ENCODE data around the gene OR4C11.

OR4C11 gene

GRCh38 chr11:55607545-55607944 lies at the start of gene OR4C11:
Gene OR4C11, minus strand, starts transcription at chr11:55607645. Its CDS starts 3,272 bp downstream, at chr11:55604373.
- DNase-seq = no peak

DNA sequence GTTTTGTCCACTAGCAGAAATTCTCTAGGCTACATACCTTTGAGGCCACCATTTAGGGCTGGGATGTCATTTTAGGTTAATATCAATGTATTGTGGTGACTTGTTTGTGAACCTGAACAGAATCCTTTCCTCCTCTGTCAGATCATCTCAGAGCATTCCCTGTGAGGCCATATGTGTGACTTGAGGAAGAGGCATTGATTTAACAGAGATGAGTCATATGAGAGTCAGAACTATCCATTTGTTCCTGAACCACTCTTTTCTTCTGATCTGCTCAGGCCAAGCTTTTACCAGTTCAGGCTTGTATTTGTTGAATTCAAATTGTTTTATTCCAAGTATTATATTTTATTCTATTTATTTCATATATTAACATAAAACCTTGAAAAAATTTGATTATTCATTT lies 47.7 kb upstream of the OR4C11 start:
- no peak for DNase-seq

GRCh38 chr11:55652560-55652959 lies 45.1 kb upstream of the OR4C11 start:
- DNase-seq = no peak

DNA sequence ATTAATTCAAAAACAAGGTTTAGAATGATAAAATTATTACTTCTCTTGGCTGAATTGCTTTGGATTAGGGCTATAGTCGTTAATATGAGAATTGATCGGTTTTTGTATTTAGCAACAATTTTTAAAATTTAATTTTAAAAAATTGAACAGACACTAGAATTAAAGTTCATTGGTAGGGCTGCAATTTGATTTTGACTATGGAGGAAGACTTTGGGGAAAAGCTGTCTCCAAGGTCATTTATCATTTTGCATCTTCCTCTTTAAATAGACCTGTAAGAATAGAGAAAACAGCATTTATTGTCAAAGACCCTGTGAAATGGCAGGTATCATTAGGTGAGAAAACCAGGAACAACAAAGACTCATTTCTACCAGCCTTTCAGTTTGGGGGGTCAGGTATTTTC lies 40.6 kb upstream of the OR4C11 start, which contains the start of gene OR4S2:
Gene OR4S2 (plus strand): TSS at position 301 of the 400 bp plus-strand sequence. CDS start 2,577 bp downstream, outside the sequence.
- DNase-seq = no peak

DNA sequence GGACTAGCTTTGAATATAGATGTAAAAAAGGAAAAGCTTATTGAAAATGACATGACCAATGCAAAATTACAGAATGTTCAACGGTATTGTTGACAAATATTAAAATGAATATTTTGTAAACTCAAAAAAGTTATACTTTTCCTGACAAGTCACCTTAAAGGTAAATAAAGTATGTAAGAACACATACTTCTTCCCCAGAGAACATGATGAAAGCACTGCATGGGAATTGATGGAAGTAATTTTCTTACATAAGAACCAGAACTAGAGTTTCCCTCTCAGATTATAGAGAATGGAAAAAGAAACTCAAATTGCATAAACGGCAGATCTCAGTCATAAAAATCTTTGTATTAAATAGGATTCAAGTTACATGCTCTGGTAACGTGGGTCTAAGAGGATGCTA lies 27.4 kb upstream of the OR4C11 start, which contains the start of gene OR4P4:
Gene OR4P4 (plus strand): TSS at position 301 of the 400 bp plus-strand sequence.
- no peak for DNase-seq

DNA sequence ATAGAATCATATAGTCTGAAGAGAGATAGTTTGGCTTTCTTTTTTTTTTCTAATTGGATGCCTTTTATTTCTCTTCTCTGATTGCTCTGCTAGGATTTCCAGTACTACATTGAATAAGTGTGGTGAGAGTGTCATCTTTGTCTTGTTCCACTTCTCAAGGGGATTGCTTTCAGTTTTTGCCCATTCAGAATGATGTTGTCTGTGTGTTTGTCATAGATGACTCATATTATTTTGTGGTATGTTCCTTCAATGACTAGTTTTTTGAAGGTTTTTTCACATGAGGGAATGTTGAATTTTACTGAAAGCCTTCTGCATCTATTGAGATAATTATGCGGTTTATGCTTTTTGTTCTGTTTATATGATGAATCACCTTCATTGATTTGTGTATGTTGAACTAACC lies 17.1 kb upstream of the OR4C11 start:
- no peak for DNase-seq

DNA sequence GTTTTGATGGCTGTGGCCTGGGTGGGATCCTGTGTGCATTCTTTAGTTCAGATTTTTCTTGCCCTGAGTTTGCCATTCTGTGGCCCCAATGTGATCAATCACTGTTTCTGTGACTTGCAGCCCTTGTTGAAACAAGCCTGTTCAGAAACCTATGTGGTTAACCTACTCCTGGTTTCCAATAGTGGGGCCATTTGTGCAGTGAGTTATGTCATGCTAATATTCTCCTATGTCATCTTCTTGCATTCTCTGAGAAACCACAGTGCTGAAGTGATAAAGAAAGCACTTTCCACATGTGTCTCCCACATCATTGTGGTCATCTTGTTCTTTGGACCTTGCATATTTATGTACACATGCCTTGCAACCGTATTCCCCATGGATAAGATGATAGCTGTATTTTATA lies 34.9 kb downstream of the OR4C11 start:
- no peak for DNase-seq

DNA sequence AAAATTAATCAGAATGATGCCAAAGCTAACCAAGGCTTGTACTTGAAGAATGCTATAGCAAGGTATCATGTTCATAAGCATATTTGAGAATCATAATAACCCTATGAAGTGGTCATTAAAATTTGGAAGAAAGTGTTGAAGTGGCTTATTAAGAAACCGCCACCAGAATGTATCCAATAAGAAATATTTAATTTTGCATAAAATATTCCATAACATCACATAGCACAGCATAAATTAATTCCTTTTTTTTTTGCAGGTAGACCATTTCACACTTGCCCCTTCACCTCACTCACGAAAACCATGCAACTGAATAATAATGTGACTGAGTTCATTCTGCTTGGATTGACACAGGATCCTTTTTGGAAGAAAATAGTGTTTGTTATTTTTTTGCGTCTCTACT lies 35.6 kb downstream of the OR4C11 start, which contains the start of gene OR4C16:
Gene OR4C16 (plus strand): TSS at position 301 of the 400 bp plus-strand sequence. CDS start 0 bp downstream, at position 301.
- no peak for DNase-seq

DNA sequence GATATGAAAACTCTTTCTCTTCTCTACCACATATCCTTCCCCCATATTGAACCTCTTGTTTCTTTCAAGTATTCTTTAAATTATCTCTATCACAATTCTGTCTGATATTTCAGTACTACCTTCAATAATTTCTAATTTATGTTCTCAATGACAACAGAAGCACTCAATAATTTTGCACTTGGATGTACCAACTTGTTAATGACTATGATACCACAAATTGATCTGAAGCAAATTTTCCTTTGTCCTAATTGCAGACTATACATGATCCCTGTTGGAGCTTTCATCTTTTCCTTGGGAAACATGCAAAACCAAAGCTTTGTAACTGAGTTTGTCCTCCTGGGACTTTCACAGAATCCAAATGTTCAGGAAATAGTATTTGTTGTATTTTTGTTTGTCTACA lies 53.3 kb downstream of the OR4C11 start, which contains the start of gene OR4C15:
Gene OR4C15 (plus strand): TSS at position 301 of the 400 bp plus-strand sequence. CDS start 0 bp downstream, at position 301.
- DNase-seq = no peak

Data from suppressor macrophage treated with lipopolysaccharide for 4 hours (primary cell).